ENCODE measurements around the gene PXDN.

- no peak for TF ChIP-seq CTCF (conservative IDR thresholded peaks at IDR 0.05; ENCODE audit: low read depth, low read length)
- TF ChIP-seq EZH2 (IDR thresholded peaks at IDR 0.05; ENCODE audit: low read length, unreplicated experiment), result no peak
Measured at GRCh38 chr2:1793001-1793867, 48.9 kb upstream of the PXDN start.

Data from PC-3 (cell line).